ENCODE data around the gene PHC2.

Gene PHC2

DNA sequence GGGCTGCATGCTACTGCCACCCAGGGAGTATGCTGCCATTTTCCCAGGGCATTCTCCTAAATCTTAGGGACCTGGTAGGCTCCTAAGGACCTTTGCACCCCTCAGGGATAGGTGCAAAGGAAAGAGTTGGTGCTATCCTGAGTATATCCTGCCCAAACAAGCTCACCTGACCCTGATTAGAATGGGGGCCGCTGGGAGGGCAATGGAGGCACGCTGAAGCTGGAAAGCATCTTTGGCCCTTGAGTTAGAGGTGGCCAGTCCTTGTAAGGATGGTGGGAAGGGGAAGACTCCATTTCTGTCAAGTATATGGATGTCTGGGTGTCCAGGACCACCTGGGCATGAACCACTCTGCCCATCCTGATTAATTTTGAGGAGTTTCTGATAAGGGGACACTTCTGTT lies 61.1 kb downstream of the PHC2 start:
- DNase-seq (ENCODE audit: low spot score), result no peak

- DNase-seq (ENCODE audit: low spot score), result no peak
Observed at GRCh38 chr1:33369081-33369480, 61.8 kb downstream of the PHC2 start.

GRCh38 chr1:33368431-33368830 lies 62.5 kb downstream of the PHC2 start:
- no peak for DNase-seq (ENCODE audit: low spot score)

DNA sequence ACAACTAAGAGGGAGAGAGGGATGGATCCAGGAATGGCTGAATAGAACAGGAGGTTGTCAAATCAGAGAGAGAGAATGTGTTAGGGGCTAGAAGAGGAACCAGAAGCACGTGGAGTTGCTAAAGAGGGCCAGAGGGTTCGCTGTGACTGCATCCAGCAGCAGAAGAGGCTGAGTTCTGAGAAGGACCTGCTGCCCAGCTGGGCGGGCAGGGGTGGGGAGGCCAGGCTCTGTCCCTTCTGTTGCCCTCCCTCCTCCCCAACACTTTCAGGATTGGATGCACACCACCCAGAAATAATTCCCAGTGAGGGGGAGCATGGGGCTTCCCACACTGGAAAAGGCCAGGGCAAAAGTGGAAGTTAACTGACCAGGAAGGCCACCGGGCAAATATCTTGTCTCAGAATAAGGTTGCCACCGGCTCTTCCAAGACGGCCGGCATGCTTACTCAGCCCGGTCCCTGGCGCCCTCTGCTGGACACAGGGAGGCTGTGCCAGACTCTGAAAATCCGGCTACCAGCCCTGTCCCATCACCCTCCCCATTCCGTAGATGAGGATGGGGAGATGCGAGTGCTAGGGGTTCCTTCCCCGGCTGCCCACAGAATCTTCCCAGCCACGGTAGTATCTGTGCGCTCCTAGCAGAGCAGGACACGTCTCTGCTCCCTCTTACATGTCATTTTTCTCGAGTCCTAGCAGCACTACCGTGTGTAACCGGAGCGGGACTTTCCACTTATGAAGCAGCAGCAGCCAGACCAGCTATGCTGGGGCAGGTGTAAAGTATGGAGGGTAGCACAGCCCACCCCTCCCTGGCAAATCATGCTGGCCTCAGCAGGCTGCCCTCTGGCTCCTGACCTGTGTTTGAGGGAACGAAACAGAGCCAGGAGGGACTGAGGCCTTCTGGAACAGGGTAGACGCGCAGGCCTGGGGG lies 63.1 kb downstream of the PHC2 start:
- DNase-seq (ENCODE audit: low spot score), result peak; percentile 93

DNA sequence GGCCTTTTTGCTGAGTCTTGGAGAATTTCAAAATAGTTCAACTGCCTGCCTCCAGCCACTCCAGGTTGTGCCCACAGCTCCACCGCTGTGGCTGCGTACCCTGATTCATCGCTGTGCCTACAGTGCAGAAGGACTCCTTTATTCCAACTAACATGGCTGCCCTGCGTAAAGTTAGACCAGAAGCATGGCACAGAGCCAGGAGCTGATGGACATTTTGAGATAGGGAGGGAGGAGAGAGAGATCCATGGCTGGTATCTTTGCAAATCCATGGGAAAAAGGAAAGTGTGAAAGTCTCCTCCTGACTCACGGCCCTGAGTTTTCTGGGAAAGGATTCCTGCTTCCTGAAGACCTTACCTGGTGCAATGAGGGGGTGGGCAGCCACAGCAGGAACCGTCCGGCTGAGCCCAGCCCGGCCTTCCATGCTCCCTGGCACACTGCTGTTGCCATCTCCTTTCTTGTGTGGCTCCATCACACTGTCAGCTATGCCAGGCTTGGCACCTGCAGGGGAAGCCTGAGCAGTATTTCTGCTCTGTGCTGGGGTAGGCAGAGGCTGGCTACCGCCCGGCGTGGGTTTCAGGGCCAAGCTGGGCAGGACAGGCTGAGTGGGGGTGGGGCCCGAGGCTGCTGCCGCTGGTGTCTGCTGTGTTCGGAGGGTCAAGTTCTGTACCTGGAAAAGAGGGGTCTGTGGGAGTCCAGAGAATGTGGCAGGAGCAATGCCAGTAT lies 64.0 kb downstream of the PHC2 start:
- DNase-seq (ENCODE audit: low spot score), result no peak

GRCh38 chr1:33365560-33365997 lies 65.3 kb downstream of the PHC2 start:
- DNase-seq (ENCODE audit: low spot score), result no peak

DNA sequence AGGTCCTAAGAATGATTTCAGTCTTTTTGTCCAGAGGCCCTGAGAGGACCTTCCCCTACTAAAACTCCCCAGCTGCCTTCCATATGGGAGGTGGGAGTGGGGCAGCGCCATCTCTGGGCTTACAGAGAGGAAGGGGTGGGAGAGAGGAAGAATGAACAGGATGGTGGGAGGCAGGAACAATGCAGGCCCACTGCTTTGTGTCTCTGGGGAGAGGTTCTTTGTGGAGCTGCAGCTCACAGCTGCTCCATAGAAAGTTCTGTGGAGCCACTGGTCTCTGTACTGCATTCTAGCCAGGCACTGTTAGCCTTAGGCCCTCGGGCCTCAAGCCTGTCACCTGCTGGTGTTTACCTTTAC lies 66.4 kb downstream of the PHC2 start:
- DNase-seq (ENCODE audit: low spot score), result peak; percentile 58

- DNase-seq (ENCODE audit: low spot score), result peak; percentile 89
Observed at GRCh38 chr1:33363470-33363861, 67.4 kb downstream of the PHC2 start.

GRCh38 chr1:33363021-33363420 lies 67.9 kb downstream of the PHC2 start:
- no peak for DNase-seq (ENCODE audit: low spot score)

DNA sequence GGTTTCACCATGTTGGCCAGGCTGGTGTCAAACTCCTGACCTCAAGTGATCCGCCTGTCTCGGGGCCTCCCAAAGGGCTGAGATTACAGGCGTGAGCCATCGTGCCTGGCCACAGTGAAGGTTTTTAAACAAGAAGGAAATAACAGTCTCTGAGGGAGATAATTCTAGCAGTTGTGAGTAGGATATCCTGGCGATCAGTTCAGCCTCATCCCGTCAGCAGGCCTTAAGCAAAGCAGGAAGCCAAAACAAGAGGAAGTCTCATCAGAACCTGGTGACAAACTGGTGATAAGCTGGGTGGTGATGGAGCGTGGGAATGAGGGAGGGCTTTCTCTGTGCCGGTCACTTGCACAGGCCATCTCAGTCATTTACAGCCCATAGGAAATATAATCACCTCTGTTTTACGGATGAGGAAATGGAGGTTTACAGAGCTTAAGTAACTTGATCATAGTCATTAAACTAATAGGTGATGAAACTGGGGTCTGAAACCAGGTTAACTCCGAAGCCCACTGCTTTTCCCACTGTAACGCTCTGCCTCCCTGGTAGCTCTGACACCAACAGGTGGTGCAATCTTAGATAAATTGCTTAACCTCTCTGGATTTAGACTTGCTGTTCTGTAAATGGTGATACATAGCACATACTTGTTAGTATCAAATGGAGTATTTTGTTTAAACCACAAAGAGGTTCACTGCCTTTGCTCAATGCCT lies 69.2 kb downstream of the PHC2 start:
- DNase-seq (ENCODE audit: low spot score), result no peak

GRCh38 chr1:33360367-33360766 lies 70.5 kb downstream of the PHC2 start:
- no peak for DNase-seq (ENCODE audit: low spot score)

GRCh38 chr1:33359931-33360330 lies 71.0 kb downstream of the PHC2 start:
- DNase-seq (ENCODE audit: low spot score), result no peak

- no peak for DNase-seq (ENCODE audit: low spot score)
Observed at GRCh38 chr1:33358795-33359503, 71.9 kb downstream of the PHC2 start.

GRCh38 chr1:33358114-33358794 lies 72.6 kb downstream of the PHC2 start:
- DNase-seq (ENCODE audit: low spot score), result no peak

- no peak for DNase-seq (ENCODE audit: low spot score)
Observed at GRCh38 chr1:33357099-33357498, 73.8 kb downstream of the PHC2 start.

GRCh38 chr1:33354707-33355316 lies 76.1 kb downstream of the PHC2 start:
- no peak for DNase-seq (ENCODE audit: low spot score)

DNA sequence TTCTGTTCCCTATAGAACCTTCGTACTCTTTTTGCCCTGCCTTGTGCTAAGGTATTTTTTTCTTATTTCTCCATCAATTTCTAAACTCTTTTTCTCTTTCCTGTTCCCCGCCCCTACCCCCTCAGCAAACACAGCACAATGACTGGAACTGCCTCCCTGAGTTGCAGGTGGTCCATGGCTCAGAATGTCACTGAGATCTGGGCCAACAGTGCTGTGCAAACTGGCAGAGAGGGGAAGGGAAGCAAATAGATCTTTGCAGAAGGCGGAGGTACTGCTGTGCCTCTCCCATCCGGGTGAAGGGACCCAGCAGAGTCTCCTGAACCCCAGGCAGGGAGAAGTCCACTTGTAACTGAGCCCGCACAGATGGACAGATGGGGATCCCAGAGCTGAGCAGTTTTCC lies 77.4 kb downstream of the PHC2 start:
- no peak for DNase-seq (ENCODE audit: low spot score)

GRCh38 chr1:33351281-33351660 lies 79.6 kb downstream of the PHC2 start:
- DNase-seq (ENCODE audit: low spot score), result no peak

DNA sequence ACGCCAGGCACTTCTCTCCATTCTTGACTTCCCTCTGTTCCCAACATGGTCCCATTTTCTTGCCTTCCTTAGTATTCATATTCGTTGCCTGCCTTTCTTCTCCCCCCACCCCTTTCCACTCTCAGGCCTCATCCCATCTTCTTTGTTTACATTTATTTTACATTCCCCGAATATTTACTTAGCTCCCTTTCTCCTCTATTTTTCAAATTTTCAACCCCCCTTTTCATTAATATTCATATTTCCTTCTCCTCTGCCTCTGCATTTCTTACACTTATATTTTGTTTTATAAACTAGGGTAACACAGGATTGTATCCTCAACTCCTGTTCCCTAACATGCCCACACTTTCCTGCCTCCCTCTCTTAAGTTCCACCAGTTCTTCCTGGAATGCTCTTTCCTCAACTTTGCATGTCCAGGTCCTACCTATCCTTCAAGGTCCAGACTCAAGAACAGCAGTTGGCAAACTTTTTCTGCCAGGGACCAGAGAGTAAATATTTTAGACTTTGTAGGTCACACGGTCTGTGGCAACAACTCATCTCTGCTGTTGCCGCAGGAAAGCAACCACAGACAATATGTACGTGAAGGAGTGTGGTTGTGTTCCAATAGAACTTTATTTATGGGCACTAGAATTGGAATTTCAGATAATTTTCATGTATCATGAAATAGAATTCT lies 80.1 kb downstream of the PHC2 start:
- DNase-seq (ENCODE audit: low spot score), result no peak

DNA sequence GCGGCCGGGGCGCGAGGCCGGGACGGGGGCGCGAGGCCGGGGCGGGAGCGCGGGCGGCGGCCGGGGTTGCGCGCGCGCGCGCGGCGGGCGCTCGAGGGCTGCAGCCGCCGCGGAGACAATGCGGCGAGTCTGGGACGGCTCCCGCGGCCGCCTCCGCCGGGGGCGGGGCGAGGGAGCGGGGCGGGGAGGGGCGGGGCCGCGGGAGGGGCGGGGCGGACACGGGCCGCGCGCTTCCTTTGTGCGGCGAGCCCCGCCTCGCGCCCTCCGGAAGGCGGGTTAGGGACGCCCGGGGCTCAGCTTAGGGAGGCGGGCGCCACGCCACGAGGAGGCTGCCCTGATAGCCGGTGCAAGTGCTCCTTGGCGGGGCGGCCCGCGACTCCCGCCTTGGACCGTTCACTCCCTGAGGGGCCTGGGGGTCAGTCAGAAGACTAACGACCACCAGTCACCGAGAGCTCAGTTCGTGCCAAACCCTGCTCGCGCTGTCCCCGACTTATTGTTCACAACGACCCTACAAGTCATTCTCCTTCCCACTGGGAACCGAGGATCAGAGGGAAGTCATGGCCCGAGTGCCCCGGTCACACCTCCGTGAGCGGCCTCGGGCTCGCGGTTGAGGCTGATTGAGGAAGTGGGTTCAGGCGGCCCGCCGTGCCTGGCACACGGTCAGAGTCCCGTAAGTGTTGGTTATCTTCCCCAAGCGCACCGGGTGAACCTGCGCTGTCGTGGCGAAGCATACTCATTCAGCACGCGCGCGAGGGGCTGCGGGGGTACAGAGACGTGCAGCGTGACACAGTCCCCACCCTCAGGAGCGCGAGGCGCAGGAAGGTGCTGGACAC lies 80.9 kb downstream of the PHC2 start:
- peak; percentile 91 for DNase-seq (ENCODE audit: low spot score)
